Astrocyte (in vitro differentiated cells and primary cell): ENCODE data around the gene COG5. TPM values are rescaled to one million over a fixed set of nuclear protein-coding genes. Genes with fewer than 3 reads are reported as not detected.

Source experiments
- DNase-seq: peaks from one replicate; pipeline ENCODE4 v3.0.0-alpha.2; 2010; ENCODE audit warnings: low read depth
- FAIRE-seq: peaks from 2 replicates; lab custom pipeline; 2011; peaks lifted over from hg19 to GRCh38; lab: Jason Lieb, UNC
- H2AFZ ChIP-seq: 2 replicates; pipeline ENCODE4 v1.6.0; 2012; ENCODE audit warnings: low read depth, low read length, inconsistent platforms
- H3K27ac ChIP-seq: 2 replicates; pipeline ENCODE4 v1.5.1; 2011; ENCODE audit warnings: low read depth, low read length, inconsistent platforms
- H3K27me3 ChIP-seq: 2 replicates; pipeline ENCODE4 v1.6.0; 2011; ENCODE audit warnings: low read length, inconsistent platforms; ENCODE audit not compliant: insufficient read depth
- H3K36me3 ChIP-seq: 2 replicates; pipeline ENCODE4 v1.5.1; 2011; ENCODE audit warnings: low read length, inconsistent platforms; ENCODE audit not compliant: insufficient read depth
- H3K4me1 ChIP-seq: 2 replicates; pipeline ENCODE4 v1.5.1; 2011; ENCODE audit warnings: low read length, inconsistent platforms; ENCODE audit not compliant: insufficient read depth
- H3K4me2 ChIP-seq: 2 replicates; pipeline ENCODE4 v1.6.0; 2012; ENCODE audit warnings: low read length, inconsistent platforms
- H3K4me3 ChIP-seq: 2 replicates; pipeline ENCODE4 v1.5.1; 2011; ENCODE audit warnings: low read depth, mild to moderate bottlenecking, low read length, inconsistent platforms; ENCODE audit not compliant: insufficient read depth
- H3K79me2 ChIP-seq: 2 replicates; pipeline ENCODE4 v1.6.0; 2012; ENCODE audit warnings: mild to moderate bottlenecking, low read length, inconsistent platforms; ENCODE audit not compliant: insufficient read depth
- H3K9ac ChIP-seq: 2 replicates; pipeline ENCODE4 v1.6.0; 2012; ENCODE audit warnings: mild to moderate bottlenecking, low read length, inconsistent platforms
- H3K9me3 ChIP-seq: 2 replicates; pipeline ENCODE4 v1.5.1; 2012; ENCODE audit warnings: low read depth, mild to moderate bottlenecking, low read length, inconsistent platforms; ENCODE audit not compliant: insufficient read depth
- H4K20me1 ChIP-seq: 2 replicates; pipeline ENCODE4 v1.6.0; 2012; ENCODE audit warnings: low read length, inconsistent platforms; ENCODE audit not compliant: insufficient read depth
- H3K27ac Mint-ChIP-seq: one replicate; pipeline ENCODE4 v1.8.0; 2021; ENCODE audit warnings: mild to moderate bottlenecking, mixed read lengths; ENCODE audit not compliant: unreplicated experiment
- H3K27me3 Mint-ChIP-seq: one replicate; pipeline ENCODE4 v1.8.0; 2021; ENCODE audit warnings: low read depth, mixed read lengths; ENCODE audit not compliant: unreplicated experiment
- H3K36me3 Mint-ChIP-seq: one replicate; pipeline ENCODE4 v1.8.0; 2021; ENCODE audit warnings: low read depth, mixed read lengths; ENCODE audit not compliant: unreplicated experiment
- H3K4me1 Mint-ChIP-seq: one replicate; pipeline ENCODE4 v1.8.0; 2021; ENCODE audit warnings: low read depth, mixed read lengths; ENCODE audit not compliant: unreplicated experiment
- H3K4me3 Mint-ChIP-seq: one replicate; pipeline ENCODE4 v1.8.0; 2021; ENCODE audit warnings: mild to moderate bottlenecking, moderate library complexity, mixed read lengths; ENCODE audit not compliant: unreplicated experiment
- H3K9me3 Mint-ChIP-seq: one replicate; pipeline ENCODE4 v1.8.0; 2021; ENCODE audit warnings: mild to moderate bottlenecking, mixed read lengths; ENCODE audit not compliant: unreplicated experiment
- CTCF ChIP-seq: IDR thresholded peaks from 2 replicates; pipeline ENCODE4 v1.5.1; 2011; ENCODE audit warnings: low read depth, mild to moderate bottlenecking, inconsistent platforms, low read length, moderate library complexity; ENCODE audit not compliant: insufficient read depth
- EZH2 ChIP-seq: IDR thresholded peaks from 2 replicates; pipeline ENCODE4 v1.6.1; 2012; ENCODE audit warnings: mild to moderate bottlenecking, low read length, inconsistent platforms; ENCODE audit not compliant: insufficient read depth
- total RNA-seq: library from RNA; stranded (reverse); gene quantifications from 2 replicates; pipeline ENCODE4 v1.2.1, GENCODE V29; 2021

COG5 gene
- total RNA-seq, 1 donor from 2014 or later: 57.1 TPM

DNA sequence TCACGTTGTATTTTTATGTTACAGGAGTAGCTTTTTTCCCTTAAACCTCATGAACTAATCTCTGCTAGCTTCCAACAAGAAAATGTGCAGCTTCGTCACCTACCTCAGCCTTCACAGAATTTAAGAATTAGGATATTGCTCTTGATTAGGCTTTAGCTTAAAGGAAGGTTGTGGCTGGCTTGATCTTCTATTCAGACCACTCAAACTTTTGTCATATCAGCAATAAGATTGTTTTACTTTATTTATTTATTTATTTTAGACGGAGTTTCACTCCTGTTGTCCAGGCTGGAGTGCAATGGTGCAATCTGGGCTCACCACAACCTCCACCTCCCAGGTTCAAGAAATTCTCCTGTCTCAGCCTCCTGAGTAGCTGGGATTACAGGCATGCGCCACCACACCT lies 219.4 kb downstream of the COG5 start:
- no peak for TF ChIP-seq EZH2
- TF ChIP-seq CTCF: no peak
- Mint-ChIP-seq H3K36me3 (peaks cover 10% of the 10 kb centered on the region), H3K27me3 (no peaks in the 10 kb centered on the region), H3K27ac (no peak overlapping the region), H3K4me3 (no peak overlapping the region), H3K4me1 (no peaks in the 10 kb centered on the region), H3K9me3 (peaks cover 9% of the 10 kb centered on the region)
- Histone ChIP-seq H3K4me2 (no peak overlapping the region), H3K4me3 (no peak overlapping the region), H3K36me3 (no peaks in the 10 kb centered on the region), H4K20me1 (no peaks in the 10 kb centered on the region), H3K27ac (no peak overlapping the region), H3K79me2 (peaks cover 3% of the 10 kb centered on the region), H3K9me3 (no peaks in the 10 kb centered on the region), H3K9ac (no peak overlapping the region), H3K27me3 (no peaks in the 10 kb centered on the region), H2AFZ (no peak overlapping the region), H3K4me1 (no peaks in the 10 kb centered on the region)
- FAIRE-seq: no peak
- no peak for DNase-seq

GRCh38 chr7:107338080-107338479 lies 225.6 kb downstream of the COG5 start:
- Histone ChIP-seq H3K27me3 (no peaks in the 10 kb centered on the region), H3K27ac (no peak overlapping the region), H3K79me2 (peaks cover 7% of the 10 kb centered on the region), H3K4me2 (no peak overlapping the region), H3K4me3 (no peak overlapping the region), H3K9me3 (no peaks in the 10 kb centered on the region), H3K36me3 (no peaks in the 10 kb centered on the region), H2AFZ (no peak overlapping the region), H3K4me1 (no peaks in the 10 kb centered on the region), H4K20me1 (no peaks in the 10 kb centered on the region), H3K9ac (no peak overlapping the region)
- H3K36me3 Mint-ChIP-seq: peaks cover 5% of the 10 kb centered on the region
- TF ChIP-seq EZH2: no peak
- no peak for TF ChIP-seq CTCF
- H3K27me3 Mint-ChIP-seq: no peaks in the 10 kb centered on the region
- no peak for DNase-seq
- no peak overlapping the region for H3K27ac Mint-ChIP-seq
- H3K9me3 Mint-ChIP-seq: peaks cover 11% of the 10 kb centered on the region
- no peak overlapping the region for H3K4me3 Mint-ChIP-seq
- no peaks in the 10 kb centered on the region for H3K4me1 Mint-ChIP-seq
- no peak for FAIRE-seq

DNA sequence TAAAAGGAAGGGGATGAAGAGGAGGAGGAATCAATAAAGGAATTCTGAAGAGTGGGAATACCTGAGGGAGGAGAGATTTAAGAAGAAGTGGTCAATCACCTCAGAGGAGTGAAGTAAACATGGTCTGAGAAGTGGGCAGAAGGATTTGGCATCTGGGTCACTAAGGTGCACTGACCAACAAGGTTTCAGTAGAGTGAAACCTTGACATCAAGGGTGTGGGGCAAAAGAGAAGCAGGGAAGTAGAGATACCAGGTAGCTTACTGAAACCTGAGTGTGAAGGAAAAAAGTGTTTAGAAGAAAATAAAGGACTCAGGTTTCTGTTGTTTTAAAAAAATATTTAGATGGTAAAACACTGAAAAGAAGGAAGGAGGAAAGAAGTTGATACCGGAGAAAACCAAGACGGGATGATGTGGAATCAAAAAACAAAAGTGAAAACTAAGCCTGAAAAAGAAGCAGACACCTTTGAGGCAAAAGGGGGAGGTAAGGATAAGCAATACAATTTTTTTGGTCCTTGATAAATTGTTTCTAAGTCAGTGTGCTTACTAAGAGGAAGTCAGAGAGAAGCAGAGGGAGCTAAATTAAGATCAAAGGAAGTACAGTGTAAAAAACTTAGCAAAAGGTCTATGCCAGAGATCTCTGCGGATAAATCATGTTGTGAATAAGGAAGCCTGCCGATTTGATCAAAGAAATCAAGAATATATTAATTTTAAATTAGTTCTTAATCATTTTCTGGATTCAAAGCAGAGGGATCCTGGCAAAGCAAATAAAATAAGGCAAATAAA lies 231.0 kb downstream of the COG5 start:
- Histone ChIP-seq H3K79me2 (no peaks in the 10 kb centered on the region), H3K4me2 (no peak overlapping the region), H3K27me3 (no peaks in the 10 kb centered on the region), H3K27ac (no peak overlapping the region), H4K20me1 (no peaks in the 10 kb centered on the region), H2AFZ (no peak overlapping the region), H3K4me3 (no peak overlapping the region), H3K4me1 (no peaks in the 10 kb centered on the region), H3K9ac (no peak overlapping the region), H3K9me3 (no peaks in the 10 kb centered on the region), H3K36me3 (no peaks in the 10 kb centered on the region)
- H3K27ac Mint-ChIP-seq: no peak overlapping the region
- no peak overlapping the region for H3K4me3 Mint-ChIP-seq
- FAIRE-seq: no peak
- DNase-seq: no peak
- no peak for TF ChIP-seq CTCF
- no peak for TF ChIP-seq EZH2
- H3K36me3 Mint-ChIP-seq: peaks cover 1% of the 10 kb centered on the region
- H3K27me3 Mint-ChIP-seq: no peaks in the 10 kb centered on the region
- peaks cover 4% of the 10 kb centered on the region for H3K9me3 Mint-ChIP-seq
- peaks cover 14% of the 10 kb centered on the region for H3K4me1 Mint-ChIP-seq
